Measurements from ENCODE around the gene CNOT11.
"Not testable (repeated sequence)": the region's sequence is repeated elsewhere in the genome, so short reads cannot be mapped to it uniquely, and the experiment has no call there.

The CNOT11 gene

DNA sequence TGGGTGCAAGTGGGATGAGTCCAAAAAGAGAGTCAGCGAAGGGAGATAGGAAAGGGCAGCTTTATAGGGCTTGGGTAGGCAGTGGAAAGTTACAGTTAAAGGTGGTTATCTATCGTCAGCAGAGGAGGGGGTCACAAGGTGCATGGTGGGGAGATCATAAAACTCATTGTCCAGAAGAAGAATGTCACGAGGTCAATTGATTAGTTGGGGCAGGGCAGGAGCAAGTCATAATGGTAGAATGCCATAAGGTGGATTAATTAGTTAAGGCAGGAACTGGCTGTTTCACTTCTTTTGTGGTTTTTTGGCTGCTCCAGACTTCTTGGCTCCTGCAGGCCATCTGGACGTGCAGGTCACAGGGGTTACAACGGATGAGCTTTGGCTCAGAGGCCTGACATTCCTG is 3.9 kb upstream of the CNOT11 start:
- DNase-seq, result not testable (repeated sequence)

DNA sequence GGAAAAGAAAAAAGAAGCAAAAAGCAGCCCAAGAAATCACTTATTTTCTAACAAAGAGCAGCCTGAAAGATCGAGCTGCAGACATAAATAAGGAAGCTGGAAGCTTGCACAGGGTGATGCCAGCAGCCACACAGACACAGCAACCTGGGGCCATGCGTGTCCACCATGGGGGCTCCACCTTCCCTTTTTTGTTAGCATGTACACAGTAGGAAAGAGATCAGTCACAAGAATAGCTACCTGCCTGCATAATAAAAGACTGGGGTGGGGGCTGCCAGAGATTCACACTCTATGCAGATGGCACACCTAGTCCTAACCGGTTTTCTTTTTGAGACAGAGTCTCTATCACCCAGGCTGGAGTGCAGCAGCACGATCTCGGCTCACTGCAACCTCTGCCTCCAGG is 2.9 kb upstream of the CNOT11 start:
- no peak for DNase-seq

DNA sequence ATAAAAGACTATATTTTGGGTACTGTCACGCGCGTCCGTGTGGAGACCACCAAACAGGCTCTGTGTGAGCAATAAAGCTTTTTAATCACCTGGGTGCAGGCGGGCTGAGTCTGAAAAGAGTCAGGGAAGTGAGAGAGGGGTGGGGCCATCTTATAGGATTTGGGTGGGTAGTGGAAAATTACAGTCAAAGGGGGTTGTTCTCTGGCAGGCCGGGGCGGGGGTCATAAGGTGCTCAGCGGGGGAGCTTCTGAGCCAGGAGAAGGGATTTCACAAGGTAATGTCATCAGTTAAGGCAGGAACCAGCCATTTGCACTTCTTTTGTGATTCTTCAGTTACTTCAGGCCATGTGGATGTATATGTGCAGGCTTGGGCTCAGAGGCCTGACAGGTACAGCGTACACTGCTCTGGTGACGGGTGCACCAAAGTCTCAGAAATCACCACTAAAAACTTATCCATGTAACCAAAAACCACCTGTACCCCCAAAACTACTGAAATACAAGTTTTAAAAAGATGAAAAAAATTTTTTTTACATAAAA is 1.4 kb upstream of the CNOT11 start:
- DNase-seq, result not testable (repeated sequence)

DNA sequence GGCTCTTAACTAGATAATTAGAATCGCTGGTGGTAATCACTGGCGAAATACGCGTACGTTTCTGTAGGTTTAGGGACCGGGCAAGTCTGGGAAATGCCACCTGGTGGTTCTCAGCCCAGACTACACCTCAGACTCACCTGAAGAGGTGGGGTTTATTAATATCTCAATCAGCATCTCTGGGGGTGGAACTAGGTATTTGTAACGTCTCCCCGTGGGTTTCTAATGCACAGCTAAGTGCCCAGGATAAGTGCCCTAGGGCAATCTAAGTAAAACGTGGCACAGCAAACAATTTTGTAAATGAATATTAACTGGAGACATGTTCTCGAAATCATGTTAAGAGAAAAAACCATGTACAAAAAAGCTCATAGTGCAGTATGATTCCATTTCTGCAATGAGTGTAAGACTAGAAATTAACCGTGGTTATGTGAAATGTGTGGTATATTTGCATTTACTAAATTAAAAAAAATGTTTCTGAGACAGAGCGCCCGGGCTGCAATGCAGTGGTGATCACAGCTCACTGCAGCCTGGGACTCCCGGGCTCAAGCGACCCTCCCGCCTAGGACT is 760 bp upstream of the CNOT11 start:
- DNase-seq, result no peak

DNA sequence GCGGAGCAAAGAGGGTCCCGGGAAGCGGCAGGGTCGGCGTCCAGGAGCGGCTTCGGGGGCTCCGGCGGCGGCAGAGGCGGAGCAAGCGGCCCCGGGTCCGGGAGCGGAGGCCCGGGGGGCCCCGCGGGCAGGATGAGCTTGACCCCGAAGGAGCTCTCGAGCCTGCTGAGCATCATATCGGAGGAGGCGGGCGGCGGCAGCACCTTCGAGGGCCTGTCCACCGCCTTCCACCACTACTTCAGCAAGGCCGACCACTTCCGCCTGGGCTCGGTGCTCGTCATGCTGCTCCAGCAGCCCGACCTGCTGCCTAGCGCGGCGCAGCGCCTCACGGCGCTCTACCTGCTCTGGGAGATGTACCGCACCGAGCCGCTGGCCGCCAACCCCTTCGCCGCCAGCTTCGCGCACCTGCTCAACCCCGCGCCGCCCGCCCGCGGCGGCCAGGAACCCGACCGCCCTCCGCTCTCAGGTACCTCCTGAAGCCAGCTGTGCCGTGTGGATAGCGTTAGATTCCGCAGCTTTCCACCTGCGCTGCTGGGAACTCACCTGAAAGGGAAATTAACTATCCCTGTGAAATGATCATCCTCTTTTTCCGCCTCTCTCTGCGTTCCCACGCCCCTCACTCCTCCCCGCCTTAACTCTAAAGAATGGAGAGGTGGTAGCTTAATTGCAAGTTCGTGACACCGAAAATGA is 472 bp downstream of the CNOT11 start:
- DNase-seq, result peak; percentile 73

DNA sequence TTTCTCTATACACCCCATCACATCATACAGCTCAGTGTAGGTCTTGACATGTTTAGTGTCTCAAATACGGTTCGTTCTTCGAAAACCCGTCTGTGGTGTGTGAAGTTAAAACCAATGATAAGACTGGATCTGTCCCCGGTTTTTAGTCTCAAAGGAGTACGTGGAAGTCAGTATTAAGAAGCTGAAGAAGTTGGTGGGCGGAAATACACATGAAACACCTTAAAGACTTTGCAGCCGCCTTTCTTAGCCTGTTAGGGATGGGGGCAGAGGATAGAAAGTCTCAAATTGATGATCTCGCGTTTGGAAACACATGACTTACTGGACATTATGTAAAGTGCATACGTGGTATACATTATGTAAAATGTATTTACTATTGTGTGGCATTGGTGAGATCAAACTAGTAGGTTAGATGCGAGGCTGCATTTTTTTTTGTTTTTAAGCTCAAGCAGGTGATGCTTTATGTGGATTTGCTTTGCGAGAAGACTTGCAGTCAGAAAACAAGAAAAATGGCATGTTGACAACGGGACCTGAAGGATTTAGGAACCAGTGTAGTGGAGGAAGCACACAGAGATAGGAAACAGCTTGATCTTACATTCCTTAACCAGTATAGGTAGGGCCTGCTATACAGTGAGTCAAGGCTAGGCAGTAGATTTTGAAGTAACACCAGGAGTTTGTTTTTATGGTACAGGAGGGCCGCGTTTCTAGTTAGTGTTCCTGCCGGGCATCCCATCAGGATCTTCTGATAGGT is 1.2 kb downstream of the CNOT11 start:
- no peak for DNase-seq

DNA sequence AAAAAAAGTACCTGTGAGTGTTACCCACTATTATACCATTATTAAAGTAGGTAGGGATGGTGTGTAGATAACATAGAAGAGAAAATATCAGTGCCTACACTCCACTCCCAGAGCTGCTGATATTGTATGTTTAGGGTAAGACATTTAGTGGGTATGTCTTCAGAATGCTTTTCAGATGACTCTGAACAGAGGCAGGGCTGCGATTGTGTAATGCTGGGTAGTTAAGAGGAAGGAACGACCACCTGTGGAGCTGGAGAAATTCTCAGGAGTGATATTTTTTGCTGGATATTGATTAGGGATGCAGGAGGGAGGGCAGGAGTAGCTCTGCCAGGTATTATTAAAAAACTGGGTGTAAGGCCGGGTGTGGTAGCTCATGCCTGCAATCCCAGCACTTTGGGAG is 2.8 kb downstream of the CNOT11 start:
- DNase-seq, result no peak

DNA sequence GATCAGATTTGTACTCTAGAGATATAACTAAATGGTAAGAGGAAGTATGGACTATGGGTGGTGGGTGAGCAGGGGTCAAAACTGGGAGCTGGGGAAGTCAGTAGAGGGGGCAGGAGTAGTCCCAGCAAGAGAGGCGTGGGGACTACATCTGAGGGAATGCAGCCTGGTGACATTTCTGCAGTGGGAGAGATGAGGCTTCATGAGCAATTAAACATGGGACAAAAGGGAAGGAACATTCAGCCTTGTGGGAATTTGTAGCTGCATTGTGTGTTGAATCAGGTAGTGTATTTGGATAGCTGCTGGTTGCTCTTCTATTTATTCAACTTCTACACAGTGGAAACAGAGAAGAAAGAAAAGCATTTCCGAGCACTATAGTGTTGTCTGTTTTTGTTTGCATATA is 3.6 kb downstream of the CNOT11 start:
- DNase-seq, result no peak

DNA sequence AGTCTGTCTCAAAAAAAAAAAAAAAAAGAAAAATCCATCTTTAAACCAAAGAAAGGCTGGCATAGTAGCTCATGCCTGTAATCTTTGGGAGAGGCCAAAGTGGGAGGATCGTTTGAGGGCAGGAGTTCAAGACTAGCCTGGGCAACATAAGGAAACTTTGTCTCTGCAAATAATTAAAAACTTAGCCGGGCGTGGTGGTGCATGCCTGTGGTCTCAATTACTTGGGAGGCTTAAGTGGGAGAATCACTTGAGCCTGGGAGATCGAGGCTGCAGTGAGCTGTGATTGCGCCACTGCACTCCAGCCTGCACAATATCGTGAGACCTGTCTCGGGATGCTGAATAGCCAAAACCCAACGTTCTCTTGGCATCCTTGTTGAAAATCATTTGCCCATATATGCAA is 6.1 kb downstream of the CNOT11 start:
- no peak for DNase-seq

DNA sequence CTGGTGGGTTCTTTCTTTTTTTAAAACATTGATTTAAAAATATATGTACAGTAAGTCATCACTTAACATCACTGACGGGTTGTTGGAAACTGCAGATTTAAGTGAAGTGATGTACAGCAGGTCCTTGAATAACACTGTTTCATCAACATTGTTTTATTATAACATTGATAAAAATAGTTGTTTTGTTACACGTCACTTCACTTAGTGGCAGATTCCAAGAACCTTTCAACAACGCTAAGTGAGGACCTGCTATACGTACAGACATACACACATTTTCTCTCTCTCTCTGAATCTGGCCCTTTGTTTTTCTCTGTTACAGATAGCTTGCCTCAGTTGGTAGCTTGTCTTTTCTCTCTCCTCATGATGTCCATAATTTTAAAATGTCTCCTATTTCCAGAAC is 9.5 kb downstream of the CNOT11 start:
- no peak for DNase-seq

DNA sequence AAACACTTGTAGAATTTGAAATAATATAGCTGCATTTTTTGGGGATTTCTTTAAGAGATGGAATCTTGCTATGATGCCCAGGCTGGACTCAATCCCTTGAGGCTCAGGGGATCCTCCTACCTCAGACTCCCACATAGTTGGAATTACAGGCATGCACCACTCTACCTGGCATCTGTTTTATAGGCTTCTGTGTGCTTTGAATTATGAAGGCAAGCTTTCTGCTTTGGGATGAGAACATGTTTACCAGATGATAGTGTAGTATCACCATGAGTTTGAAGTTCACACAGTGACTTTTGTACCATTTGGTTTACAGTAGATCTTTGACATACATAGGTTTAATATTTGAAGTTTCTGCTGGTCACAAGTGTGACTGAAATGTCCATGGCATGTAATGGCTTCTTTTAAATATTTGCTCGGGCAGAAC is 10.7 kb downstream of the CNOT11 start:
- DNase-seq, result no peak

DNA sequence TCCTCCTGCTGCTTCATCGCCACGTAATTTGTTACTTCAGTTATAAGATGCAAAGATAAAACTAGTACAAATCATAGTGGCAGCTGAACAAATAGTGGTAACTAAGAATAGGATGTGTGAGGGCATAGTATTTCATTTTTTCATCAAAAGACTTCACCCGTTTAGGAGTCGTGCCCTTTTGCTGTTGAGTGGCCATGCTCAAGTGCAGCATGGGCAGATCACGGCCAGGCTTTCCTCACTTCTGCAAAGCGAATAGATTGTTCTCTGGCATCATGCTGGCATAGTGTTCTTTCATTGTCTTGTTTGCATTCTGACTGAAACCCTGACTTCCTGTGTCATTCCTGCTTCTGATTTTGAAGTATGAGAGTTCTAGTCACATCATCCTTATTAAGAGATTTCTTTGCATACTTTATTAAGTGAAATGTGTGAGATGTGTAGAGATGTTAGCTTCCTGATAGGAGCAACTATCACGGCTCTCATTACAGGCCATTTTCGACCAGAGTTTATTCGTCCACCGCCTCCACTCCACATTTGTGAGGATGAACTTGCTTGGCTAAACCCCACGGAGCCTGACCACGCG is 11.8 kb downstream of the CNOT11 start:
- no peak for DNase-seq

DNA sequence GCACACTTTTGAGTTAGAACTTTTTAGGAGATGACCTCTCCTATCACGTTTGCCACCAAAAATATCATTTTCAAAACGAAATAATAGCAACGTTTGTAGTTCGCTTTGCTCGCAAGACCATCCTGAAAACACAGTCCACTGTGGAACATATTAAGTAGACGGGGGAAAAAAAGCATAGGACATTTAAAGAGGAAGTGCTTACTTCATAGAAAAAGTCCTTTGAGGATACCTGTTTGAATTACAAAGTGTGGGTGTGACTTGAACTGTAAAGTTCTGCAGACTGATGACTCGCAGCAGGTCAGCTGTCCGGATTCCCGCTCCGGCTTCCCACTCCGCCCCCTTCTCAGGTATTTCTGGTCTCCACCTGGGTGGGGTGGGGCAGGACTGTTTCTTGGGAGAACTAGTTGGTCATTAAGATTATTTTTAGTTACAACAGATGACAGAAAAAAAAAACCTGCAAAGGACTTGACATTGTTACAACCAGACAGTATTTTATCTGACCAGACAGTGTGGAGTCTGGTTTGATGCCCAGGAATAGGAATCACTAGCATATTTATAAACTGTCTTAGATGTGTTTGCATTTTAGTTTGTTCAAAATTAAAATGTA is 13.3 kb downstream of the CNOT11 start:
- no peak for DNase-seq

DNA sequence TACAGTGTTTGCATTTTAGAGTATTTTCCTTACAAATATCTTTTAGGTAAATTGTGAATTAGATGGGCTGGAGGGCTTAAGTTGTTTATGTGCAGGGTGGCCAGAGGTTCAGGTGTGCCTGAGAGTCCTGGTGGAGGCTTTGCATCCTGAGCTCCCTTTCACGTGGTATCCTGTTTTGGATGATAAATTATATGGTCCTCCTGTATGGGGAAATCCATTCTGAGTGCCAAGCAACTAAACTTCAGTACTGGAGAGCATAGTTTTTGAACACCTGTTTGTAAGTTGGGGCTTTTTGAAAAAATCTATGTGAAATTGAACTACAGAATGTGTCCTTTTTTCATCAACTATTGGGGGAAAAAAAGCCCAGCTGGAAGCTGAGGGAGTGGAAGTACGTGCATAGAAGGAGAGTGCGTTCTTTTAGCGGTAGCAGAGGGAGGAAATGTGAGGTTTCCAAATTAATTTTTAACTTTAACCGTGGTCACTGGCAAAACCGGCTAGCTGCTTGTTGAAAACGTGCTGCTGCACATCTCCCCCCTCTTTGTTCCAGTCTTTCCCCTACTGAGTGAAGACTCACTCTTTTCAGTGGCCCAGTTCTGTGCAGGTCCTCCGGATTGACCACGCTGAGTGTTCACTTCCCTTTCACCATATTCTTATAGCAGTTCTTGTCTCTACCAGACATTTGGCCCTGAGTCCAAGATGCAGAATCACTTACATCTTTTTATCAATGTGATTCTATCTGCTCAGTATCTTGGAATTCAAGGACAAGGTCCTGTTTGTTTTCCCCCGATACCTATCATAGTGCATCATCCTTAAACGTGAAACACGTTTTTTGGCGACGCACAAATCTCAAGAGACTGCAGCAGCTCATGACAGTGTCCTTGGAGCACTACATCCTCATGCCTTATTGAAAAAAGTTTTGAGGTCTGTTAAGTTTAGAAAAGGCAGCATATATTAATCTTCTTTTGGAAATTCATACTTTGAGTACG is 15.3 kb downstream of the CNOT11 start:
- no peak for DNase-seq

DNA sequence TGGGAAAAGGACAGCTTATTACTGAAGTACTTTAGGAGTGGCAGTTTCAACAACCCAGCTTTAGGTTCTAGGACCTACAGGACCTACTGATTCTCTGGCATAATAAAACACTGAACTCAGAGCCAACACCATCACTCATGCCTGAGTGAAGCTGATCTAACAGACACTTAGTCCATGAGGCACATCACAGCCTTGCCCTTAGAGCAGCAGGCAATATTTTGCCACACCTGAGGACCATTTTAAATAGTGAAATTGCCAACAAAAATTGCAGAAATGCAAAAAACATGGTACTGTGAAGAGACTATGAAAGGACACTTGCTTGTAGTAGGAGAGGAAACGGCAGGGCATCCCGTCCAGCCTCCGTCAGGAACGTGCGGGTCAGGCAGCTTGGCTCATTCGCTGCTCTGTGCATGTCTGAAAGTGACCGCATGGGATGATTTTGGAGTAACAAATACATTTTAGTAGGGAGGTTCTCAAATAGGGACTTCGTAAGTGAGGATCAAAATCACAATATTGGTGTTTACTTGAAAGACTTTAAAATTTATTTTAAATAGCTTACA is 18.1 kb downstream of the CNOT11 start:
- DNase-seq, result no peak

DNA sequence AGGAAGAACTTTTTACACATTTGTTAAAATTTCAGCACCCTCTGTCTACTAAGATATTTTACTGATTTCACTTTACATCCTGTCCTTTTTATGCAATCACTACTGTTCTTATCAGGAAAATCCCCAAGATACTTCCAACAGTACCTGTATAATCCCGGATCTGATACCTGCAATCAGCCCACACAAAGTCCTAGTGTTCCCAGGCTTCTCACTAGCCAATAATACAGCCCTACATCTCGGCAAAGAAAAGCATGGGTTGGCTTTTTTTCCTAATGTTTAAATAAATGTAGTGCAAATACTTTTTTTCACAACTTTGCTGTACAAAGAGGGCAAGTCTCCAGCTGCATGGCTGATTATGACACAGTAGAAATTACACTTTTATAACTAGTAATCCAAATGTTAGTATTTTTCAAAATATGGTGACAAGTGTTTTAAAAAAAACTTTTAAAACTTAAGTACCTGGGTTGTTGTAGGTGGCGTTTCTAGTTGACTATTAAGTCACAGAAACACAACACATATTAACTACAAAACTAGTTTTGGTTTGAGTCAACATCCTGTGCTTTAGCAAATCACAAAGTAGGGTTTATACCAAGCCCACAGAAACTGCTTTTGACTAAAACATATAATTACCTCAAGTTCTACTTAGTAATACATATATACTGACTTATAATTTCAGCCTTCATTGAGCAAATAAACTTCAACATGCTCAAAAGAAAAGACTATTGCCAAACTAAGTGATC is 19.5 kb downstream of the CNOT11 start:
- no peak for DNase-seq

DNA sequence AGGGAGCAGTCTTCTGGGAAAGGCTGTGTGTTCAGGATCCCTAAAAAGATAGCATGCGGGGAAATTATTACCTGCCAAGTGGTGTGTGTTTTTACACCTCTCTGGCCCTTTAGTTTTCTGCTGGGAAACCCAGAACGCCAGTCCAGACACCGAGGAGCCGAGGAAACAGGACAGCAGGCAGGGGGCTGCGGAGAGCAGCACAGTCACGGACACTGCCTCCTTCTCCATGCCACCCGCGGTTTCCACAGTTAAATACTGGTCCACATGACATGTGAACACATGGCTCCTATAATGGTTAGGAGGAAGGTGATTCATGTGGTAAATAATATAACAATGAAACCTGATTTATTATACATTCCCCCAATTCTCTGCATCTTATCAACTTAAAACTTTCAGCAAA is 20.4 kb downstream of the CNOT11 start:
- DNase-seq, result no peak

DNA sequence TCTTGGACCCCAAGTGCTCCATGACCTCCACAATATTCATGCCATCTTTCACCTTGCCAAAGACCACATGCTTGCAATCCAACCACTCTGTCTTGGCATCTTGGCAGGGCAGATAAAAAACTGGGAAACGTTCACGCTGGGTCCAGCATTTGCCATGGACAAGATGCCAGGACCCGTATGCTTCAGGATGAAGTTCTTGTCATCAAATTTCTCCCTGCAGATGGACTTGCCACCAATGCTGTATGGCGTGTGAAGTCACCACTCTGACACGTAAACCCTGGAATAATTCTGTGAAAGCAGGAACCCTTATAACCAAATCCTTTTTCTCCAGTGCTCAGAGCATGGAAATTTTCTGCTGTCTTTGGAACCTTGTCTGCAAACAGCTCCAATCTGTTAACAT is 21.5 kb downstream of the CNOT11 start:
- DNase-seq, result no peak

DNA sequence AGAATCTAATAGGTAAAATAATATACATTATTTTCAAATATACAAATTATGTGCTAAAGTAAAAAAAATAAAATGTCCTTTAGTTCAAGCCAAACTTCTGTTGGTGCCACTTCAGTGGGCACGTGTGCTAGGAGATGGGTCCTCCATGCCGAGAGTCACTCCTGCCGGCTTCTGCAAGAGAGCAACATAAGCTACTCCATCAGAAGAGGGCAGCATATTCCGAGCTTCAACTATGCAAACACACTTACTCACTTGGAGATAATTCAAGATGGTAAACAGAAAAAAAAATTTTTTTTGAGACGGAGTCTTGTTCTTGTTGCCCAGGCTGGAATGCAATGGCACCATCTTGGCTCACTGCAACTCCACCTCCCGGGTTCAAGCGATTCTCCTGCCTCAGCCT is 24.4 kb downstream of the CNOT11 start:
- no peak for DNase-seq

DNA sequence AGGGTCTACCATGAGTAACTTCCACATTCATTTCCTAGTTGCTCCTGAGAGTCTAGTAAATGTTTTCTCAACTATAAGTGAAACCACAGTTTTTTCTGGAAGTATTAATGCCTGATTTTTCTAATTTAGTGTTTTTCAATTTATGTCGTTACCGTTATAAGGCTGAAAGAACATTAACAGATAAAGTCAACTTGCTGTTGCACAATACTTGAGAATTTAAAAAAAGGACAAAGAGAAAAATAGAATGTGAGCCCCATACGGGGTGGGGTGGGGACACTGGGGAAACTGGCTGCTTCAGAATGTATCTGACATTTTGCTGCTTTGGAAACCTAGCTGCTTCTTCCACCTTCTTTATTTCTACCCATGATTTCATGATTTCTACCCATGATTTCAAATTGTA is 26.2 kb downstream of the CNOT11 start:
- no peak for DNase-seq

DNA sequence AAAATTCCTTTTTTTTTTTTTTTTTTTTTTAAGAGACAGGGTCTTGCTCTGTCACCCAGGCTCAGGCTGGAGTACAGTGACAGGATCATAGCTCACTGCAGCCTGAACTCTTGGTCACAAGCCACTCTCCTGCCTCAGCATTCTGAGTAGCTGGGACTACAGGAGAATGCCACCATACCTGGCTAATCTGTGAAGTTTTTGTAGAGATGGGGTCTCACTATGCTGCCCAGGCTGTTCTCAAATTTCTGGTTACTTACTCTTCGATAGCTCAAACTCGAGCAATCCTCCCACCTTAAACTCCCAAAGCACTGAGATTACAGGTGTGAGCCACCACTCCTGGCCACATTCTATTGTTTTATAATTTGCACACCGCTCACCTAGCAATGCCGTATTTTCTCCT is 28.8 kb downstream of the CNOT11 start:
- DNase-seq, result no peak
